BE2C (cell line): ENCODE data around the gene OXCT1.
A peak's percentile ranks its signal among the peaks of the same experiment; 100 is the strongest.

Experiments used
- DNase-seq: peaks from one replicate; pipeline ENCODE4 v3.0.0-alpha.2; 2020
- H3K27me3 ChIP-seq: fragments of 250-450 bp; sonication (Bioruptor Pico); 2 replicates; pipeline ENCODE4 v1.5.1; 2020; ENCODE audit warnings: mild to moderate bottlenecking
- H3K36me3 ChIP-seq: fragments of 250-450 bp; sonication (Bioruptor Pico); 2 replicates; pipeline ENCODE4 v1.5.1; 2020; ENCODE audit warnings: mild to moderate bottlenecking
- H3K4me1 ChIP-seq: fragments of 250-450 bp; sonication (Bioruptor Pico); 2 replicates; pipeline ENCODE4 v1.5.1; 2020
- H3K4me3 ChIP-seq: 2 replicates; pipeline ENCODE4 v1.5.1; 2011; ENCODE audit warnings: low read depth, low read length
- H3K9me3 ChIP-seq: fragments of 250-450 bp; sonication (Bioruptor Pico); 2 replicates; pipeline ENCODE4 v1.5.1; 2020
- CTCF ChIP-seq: IDR thresholded peaks from 2 replicates; pipeline ENCODE4 v1.5.1; 2012; ENCODE audit warnings: mild to moderate bottlenecking, low read depth, low read length

The OXCT1 gene

DNA sequence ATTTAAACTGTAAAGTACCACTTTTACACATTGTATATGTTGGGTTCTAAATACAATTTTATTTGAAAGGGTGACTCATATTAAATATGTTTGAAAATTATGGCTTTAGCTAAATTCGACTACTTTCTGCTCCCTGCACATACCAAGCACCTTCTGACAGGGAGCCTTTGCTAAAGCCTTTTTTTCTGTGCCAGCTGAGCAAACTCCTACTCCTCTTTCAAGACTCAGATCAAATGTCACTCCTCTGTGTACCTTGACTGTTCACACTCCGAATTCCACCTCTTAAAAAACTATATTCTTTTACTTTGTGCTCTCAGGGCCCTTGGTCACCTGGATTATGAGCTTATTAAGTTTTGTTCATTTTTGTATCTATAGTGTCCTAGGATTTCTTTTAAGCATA is 6.5 kb upstream of the OXCT1 start:
- DNase-seq, result no peak
- Histone ChIP-seq H3K36me3 (no peaks in the 10 kb centered on the region), H3K9me3 (no peaks in the 10 kb centered on the region), H3K27me3 (peaks cover 12% of the 10 kb centered on the region), H3K4me1 (no peaks in the 10 kb centered on the region), H3K4me3 (no peak overlapping the region)
- no peak for TF ChIP-seq CTCF

- H3K4me1 ChIP-seq, result no peaks in the 10 kb centered on the region
- DNase-seq, result no peak
- H3K27me3 ChIP-seq, result peaks cover 12% of the 10 kb centered on the region
- no peaks in the 10 kb centered on the region for H3K36me3 ChIP-seq
- no peaks in the 10 kb centered on the region for H3K9me3 ChIP-seq
- no peak for TF ChIP-seq CTCF
- H3K4me3 ChIP-seq, result no peak overlapping the region
Measured at GRCh38 chr5:41875121-41875520, 4.9 kb upstream of the OXCT1 start.

DNA sequence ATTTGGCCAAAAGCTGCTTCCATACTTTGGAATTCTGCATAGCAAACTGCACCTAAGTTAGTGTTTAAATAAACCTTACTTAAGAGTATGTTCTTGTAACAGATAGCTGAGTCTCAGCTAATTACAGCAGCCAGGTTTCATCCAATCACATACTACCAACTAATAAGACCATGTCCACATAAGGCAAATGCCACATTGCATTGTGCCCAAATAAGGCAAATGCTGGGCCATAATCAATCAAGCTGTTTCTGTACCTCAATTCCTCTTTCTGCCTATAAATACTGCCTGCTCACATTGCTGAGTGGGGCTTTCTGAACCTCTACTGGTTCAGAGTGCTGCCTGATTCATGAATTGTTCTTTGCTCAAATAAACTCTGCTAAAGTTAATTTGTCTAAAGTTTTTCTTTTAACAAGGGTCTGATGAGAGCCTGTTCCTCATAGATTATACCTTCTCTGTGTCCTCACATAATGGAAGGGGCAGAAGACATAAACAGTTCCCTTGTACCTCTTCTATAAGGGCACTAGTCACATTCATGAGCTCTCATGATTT is 4.4 kb upstream of the OXCT1 start:
- Histone ChIP-seq H3K27me3 (peaks cover 12% of the 10 kb centered on the region), H3K4me3 (no peak overlapping the region), H3K4me1 (no peaks in the 10 kb centered on the region), H3K9me3 (no peaks in the 10 kb centered on the region), H3K36me3 (no peaks in the 10 kb centered on the region)
- no peak for TF ChIP-seq CTCF
- DNase-seq, result no peak

DNA sequence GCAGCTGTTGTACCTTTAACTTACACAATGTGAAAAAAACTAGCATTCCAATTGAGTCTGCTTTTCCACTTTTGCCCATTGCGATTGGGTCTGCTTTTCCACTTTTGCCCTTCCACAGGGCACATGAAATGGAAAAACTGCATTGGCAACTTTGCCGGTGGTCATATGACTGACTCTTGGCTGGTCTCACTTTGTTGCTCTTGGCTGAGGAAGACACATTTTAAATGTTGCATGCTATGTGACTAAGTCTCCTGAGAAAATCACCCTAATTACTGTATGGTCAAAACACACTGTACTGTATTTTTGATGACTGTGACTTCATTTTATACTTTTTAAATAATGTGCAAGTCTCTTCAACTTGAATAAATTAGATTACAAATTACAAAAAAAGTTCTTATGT is 1.6 kb upstream of the OXCT1 start:
- peaks cover 4% of the 10 kb centered on the region for H3K27me3 ChIP-seq
- no peak overlapping the region for H3K4me3 ChIP-seq
- DNase-seq, result no peak
- no peak for TF ChIP-seq CTCF
- peaks cover 3% of the 10 kb centered on the region; the same call in 1 of the 2 replicates for H3K4me1 ChIP-seq
- H3K36me3 ChIP-seq, result no peaks in the 10 kb centered on the region
- H3K9me3 ChIP-seq, result no peaks in the 10 kb centered on the region

DNA sequence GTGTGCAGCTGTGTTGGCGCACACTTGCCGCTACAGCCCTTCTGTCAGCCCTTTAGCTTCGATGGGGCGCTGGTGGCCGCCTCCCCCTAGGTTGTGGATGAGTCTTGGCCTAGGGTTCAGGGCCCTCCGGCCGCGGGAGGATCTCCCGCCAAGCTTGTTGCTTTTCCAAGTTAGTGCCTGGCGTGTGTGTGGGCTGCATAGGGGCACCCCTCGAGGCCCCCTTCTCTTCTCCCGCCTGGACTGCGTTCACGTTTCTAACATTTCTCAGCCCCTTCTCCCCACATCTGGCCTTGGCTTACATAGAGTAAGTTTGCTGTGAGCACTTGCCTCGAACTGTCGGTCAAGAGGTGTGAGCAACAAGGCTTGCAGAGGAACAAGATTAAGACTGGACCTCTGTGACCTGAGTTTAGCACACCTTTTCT is 413 bp upstream of the OXCT1 start:
- Histone ChIP-seq H3K9me3 (no peaks in the 10 kb centered on the region), H3K27me3 (no peaks in the 10 kb centered on the region), H3K4me1 (peaks cover 3% of the 10 kb centered on the region; the same call in 1 of the 2 replicates), H3K4me3 (peak overlapping the region; percentile 93), H3K36me3 (no peaks in the 10 kb centered on the region)
- no peak for DNase-seq
- TF ChIP-seq CTCF, result no peak

DNA sequence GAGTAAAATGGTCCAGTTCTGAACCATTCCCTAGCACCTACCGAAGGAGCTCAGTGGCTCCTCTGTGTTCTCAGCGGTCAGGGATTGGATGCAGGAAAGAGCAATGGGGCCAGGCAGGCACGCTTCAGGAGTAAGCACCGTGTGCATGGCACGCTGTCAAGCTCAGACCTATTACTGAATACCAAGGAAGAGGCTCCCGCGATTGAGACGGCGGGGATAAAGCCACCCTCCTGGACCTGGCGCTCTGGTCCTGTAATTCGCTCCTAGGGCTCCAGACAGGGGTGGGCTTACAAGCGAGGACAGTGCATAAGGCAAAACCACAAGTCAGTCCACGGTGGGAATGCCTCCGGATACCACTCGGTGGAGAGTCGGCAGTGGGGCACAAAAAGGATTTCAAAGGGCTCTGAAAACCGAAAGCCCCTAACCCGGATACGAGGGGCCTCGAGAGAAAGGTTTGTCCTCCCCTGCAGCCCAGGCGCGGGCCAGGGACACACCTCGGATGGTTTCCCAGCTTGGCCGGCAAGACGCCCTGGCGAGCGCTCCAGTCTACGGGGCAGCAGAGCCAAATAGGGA is 988 bp downstream of the OXCT1 start:
- Histone ChIP-seq H3K27me3 (no peaks in the 10 kb centered on the region), H3K36me3 (no peaks in the 10 kb centered on the region), H3K4me3 (peak overlapping the region; percentile 93), H3K9me3 (no peaks in the 10 kb centered on the region), H3K4me1 (peaks cover 3% of the 10 kb centered on the region; the same call in 1 of the 2 replicates)
- peak; percentile 46 for DNase-seq
- no peak for TF ChIP-seq CTCF
